CD8-positive, alpha-beta memory T cell (primary cell): ENCODE measurements around the gene RALGDS. TPM values are rescaled to one million over a fixed set of nuclear protein-coding genes. Genes with fewer than 3 reads are reported as not detected.
"Not testable (repeated sequence)": the region's sequence is repeated elsewhere in the genome, so short reads cannot be mapped to it uniquely, and the experiment has no call there.

Experiments
- CTCF ChIA-PET: fragments of 350-600 bp; sonication (Branson Sonifier 250); formaldehyde crosslinking; loops from one replicate; lab custom pipeline; 2021; ENCODE audit warnings: antibody characterized with exemption; lab: Charles Lee
- POLR2A ChIA-PET: fragments of 350-600 bp; sonication (Branson Sonifier 250); formaldehyde crosslinking; loops from one replicate; lab custom pipeline; 2021; ENCODE audit warnings: antibody characterized with exemption; lab: Charles Lee
- DNase-seq, 5 donors: peaks; one replicate each; pipeline versions ENCODE4 v3.0.0 to v3.0.0-alpha.2; 2020 to 2022; ENCODE audit warnings: mixed read lengths in 1 of 5
- H3K27ac ChIP-seq: one replicate; pipeline ENCODE4 v1.7.0; 2013; ENCODE audit warnings: low read depth, mild to moderate bottlenecking, low read length, moderate library complexity
- H3K27me3 ChIP-seq: 2 replicates; pipeline ENCODE4 v1.7.0; 2013; ENCODE audit warnings: low read length, mild to moderate bottlenecking; ENCODE audit not compliant: insufficient read depth, poor library complexity, severe bottlenecking
- H3K36me3 ChIP-seq: 2 replicates; pipeline ENCODE4 v1.7.0; 2013; ENCODE audit warnings: mild to moderate bottlenecking, low read length, moderate library complexity; ENCODE audit not compliant: insufficient read depth
- H3K4me1 ChIP-seq: 2 replicates; pipeline ENCODE4 v1.7.0; 2013; ENCODE audit warnings: mild to moderate bottlenecking, low read length, moderate library complexity; ENCODE audit not compliant: insufficient read depth
- H3K4me3 ChIP-seq: 2 replicates; pipeline ENCODE4 v1.7.0; 2013; ENCODE audit warnings: mild to moderate bottlenecking, low read length
- H3K9me3 ChIP-seq: 2 replicates; pipeline ENCODE4 v1.7.0; 2013; ENCODE audit warnings: mild to moderate bottlenecking, low read length
- H3K27ac Mint-ChIP-seq, 8 donors: one replicate each; pipeline ENCODE4 v1.8.0; 2020 to 2021; ENCODE audit warnings: mixed read lengths in 8 of 8, mild to moderate bottlenecking in 6 of 8, inconsistent platforms in 3 of 8, moderate library complexity in 3 of 8
- H3K27me3 Mint-ChIP-seq, 2 donors: one replicate each; pipeline ENCODE4 v1.8.0; 2020 to 2021; ENCODE audit warnings: mixed read lengths in 2 of 2, mild to moderate bottlenecking in 1 of 2, moderate library complexity in 1 of 2
- H3K36me3 Mint-ChIP-seq, 3 donors: one replicate each; pipeline ENCODE4 v1.8.0; 2020 to 2021; ENCODE audit warnings: mixed read lengths in 3 of 3, inconsistent platforms in 1 of 3, mild to moderate bottlenecking in 1 of 3
- H3K4me1 Mint-ChIP-seq, 3 donors: one replicate each; pipeline ENCODE4 v1.8.0; 2020 to 2021; ENCODE audit warnings: mixed read lengths in 3 of 3, inconsistent platforms in 1 of 3, mild to moderate bottlenecking in 1 of 3
- H3K4me3 Mint-ChIP-seq, 7 donors: one replicate each; pipeline ENCODE4 v1.8.0; 2020 to 2021; ENCODE audit warnings: mixed read lengths in 7 of 7, mild to moderate bottlenecking in 6 of 7, moderate library complexity in 4 of 7, inconsistent platforms in 2 of 7
- H3K9me3 Mint-ChIP-seq, 5 donors: one replicate each; pipeline ENCODE4 v1.8.0; 2020 to 2022; ENCODE audit warnings: mixed read lengths in 5 of 5, mild to moderate bottlenecking in 3 of 5, moderate library complexity in 2 of 5, inconsistent platforms in 1 of 5
- polyA plus RNA-seq: library from polyadenylated mRNA; unstranded; fragments of 300-500 nt; fragmentation: Illumina TruSeq; gene quantifications from one replicate; pipeline ENCODE4 v1.2.3, GENCODE V29; 2021
- total RNA-seq, 2 experiments: library from RNA; stranded (reverse); gene quantifications; one replicate each; pipeline ENCODE4 v1.2.3, GENCODE V29; 2021

The RALGDS gene
- total and polyA plus RNA-seq, 3 experiments from 2014 or later: 59.1 to 78.0 (median 67.8) TPM

GRCh38 chr9:133100506-133101355 lies 20.3 kb downstream of the RALGDS start:
- H3K27me3 ChIP-seq: no peaks in the 10 kb centered on the region
- Mint-ChIP-seq H3K4me3 (no peak overlapping the region), H3K4me1 (no peaks in the 10 kb centered on the region), H3K27me3 (no peaks in the 10 kb centered on the region), H3K36me3 (peaks cover 15 to 87% (median 41%) of the 10 kb centered on the region in 3 donors), H3K9me3 (peaks cover 10 to 17% (median 10%) of the 10 kb centered on the region in 5 donors), H3K27ac (peak overlapping the region in 2 of 8 donors; percentile 72 to 73)
- peaks cover 78% of the 10 kb centered on the region for H3K36me3 ChIP-seq
- H3K9me3 ChIP-seq: peaks cover 9% of the 10 kb centered on the region
- ChIA-PET CTCF (interaction anchor here (0.5 to 25.9 kb wide), 4 partner anchors 9 to 47 kb away, joined by 3 to 521 read pairs (median 6); no protein-coding TSS in a partner anchor), POLR2A (interaction anchor here (0.9 kb wide), 1 partner anchor 32 kb away, joined by 3 read pairs; no protein-coding TSS in a partner anchor)
- H3K4me1 ChIP-seq: no peaks in the 10 kb centered on the region
- DNase-seq: peak in 1 of 5 donors; percentile 44
- H3K4me3 ChIP-seq: no peak overlapping the region
- no peak overlapping the region for H3K27ac ChIP-seq

DNA sequence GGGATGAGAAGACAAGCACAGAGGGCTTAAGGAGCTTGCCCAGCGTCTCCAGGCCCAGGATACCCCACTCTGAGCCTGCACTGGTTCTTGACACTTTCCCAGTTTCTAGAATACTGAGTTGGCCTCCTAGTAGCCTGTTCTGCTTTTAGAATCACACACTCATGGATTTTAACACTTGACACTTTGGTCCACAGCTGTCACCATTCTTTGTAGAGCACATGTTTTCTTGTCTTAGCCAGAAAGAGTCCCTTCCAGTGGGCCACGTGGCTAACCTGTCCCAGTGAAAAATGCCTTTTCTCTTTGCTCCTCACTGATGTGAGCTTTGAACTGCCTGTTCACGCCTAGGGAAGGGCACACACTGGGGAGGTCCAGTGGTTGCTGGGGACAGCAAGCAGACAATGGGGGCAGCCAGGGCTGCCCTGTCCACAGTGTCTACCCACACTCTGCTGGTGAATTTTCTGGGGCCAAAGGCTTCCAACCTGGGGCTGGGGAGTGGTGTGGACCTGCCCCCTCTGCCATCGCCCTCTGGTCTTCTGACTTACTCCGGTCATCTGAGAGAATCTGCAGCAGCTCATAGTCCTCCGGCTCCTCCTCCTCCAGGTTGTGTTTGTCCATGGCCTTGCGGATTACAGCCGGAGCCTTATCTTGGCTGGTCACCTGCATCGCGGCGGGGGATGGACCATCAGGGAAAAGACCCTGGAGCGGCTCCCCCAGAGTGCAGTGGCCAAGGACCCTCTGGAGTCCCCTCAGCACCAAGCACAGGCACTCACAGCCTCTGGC lies 21.1 kb downstream of the RALGDS start:
- peak in 1 of 5 donors; percentile 30 for DNase-seq
- ChIA-PET CTCF (interaction anchor here (1.4 to 25.9 kb wide), 2 partner anchors 13 to 48 kb away, joined by 3 to 521 read pairs; no protein-coding TSS in a partner anchor), POLR2A (interaction anchor here (0.9 kb wide), 1 partner anchor 33 kb away, joined by 3 read pairs; no protein-coding TSS in a partner anchor)
- Histone ChIP-seq H3K27me3 (no peaks in the 10 kb centered on the region), H3K27ac (no peak overlapping the region), H3K4me3 (no peak overlapping the region), H3K9me3 (peaks cover 9% of the 10 kb centered on the region), H3K36me3 (peaks cover 75% of the 10 kb centered on the region), H3K4me1 (no peaks in the 10 kb centered on the region)
- Mint-ChIP-seq H3K36me3 (peaks cover 15 to 83% (median 46%) of the 10 kb centered on the region in 3 donors), H3K27me3 (no peaks in the 10 kb centered on the region), H3K4me3 (no peak overlapping the region), H3K4me1 (no peaks in the 10 kb centered on the region), H3K27ac (no peak overlapping the region), H3K9me3 (peaks cover 10 to 25% (median 15%) of the 10 kb centered on the region in 5 donors)

- Mint-ChIP-seq H3K27ac (peak overlapping the region in 1 of 8 donors; percentile 38), H3K9me3 (peaks cover 10 to 26% (median 17%) of the 10 kb centered on the region in 5 donors), H3K4me3 (no peak overlapping the region), H3K4me1 (no peaks in the 10 kb centered on the region), H3K27me3 (no peaks in the 10 kb centered on the region), H3K36me3 (peaks cover 15 to 76% (median 47%) of the 10 kb centered on the region in 3 donors)
- ChIA-PET CTCF (interaction anchor here (1.4 to 25.9 kb wide), 2 partner anchors 12 to 49 kb away, joined by 3 to 521 read pairs; no protein-coding TSS in a partner anchor), POLR2A (no interaction called here)
- Histone ChIP-seq H3K9me3 (peaks cover 9% of the 10 kb centered on the region), H3K27ac (no peak overlapping the region), H3K27me3 (no peaks in the 10 kb centered on the region), H3K4me1 (no peaks in the 10 kb centered on the region), H3K4me3 (no peak overlapping the region), H3K36me3 (peaks cover 66% of the 10 kb centered on the region)
- DNase-seq: no peak
Measured at GRCh38 chr9:133098871-133099270, 22.2 kb downstream of the RALGDS start.

DNA sequence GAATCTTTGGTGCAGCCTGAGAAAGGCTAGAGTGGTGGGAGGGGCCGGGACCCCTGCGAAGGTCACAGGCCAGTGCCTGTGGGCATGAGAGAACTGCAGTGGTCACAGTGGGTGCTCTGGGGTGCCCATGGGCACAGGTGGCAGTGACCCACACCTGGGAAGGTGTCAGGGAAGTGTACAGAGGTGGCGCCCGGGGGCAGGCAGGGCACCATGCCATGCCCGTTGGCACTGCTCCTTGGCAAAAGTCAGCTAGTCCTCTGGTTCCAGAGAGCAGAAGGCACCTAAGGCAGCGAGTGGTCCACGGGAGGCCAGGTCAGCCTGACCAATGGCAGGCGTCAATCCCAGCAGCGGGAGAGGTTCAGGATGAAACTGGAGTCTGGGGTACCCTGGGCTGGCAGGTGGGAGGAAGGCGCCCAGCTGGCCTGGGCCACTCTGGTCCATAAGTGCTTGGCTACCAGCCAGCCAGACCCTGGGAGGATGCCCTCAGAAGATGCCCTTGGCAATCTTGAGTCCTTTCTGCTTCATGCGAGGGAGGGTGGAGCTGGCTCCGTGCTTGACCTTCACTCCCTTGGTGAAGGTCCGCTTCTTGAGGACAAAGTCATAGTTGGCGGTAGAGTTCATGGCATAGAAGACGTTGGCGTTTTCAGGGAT lies 22.8 kb downstream of the RALGDS start:
- peaks cover 9% of the 10 kb centered on the region for H3K9me3 ChIP-seq
- H3K27ac Mint-ChIP-seq: peak overlapping the region in 1 of 8 donors; percentile 38
- H3K36me3 Mint-ChIP-seq: peaks cover 15 to 72% (median 46%) of the 10 kb centered on the region in 3 donors
- H3K27ac ChIP-seq: no peak overlapping the region
- H3K27me3 Mint-ChIP-seq: no peaks in the 10 kb centered on the region
- no peaks in the 10 kb centered on the region for H3K4me1 Mint-ChIP-seq
- ChIA-PET CTCF (interaction anchor here (1.4 to 25.9 kb wide), 2 partner anchors 11 to 50 kb away, joined by 3 to 521 read pairs; no protein-coding TSS in a partner anchor), POLR2A (no interaction called here)
- H3K27me3 ChIP-seq: no peaks in the 10 kb centered on the region
- no peaks in the 10 kb centered on the region for H3K4me1 ChIP-seq
- peaks cover 60% of the 10 kb centered on the region for H3K36me3 ChIP-seq
- peak in 1 of 5 donors; percentile 30 for DNase-seq
- no peak overlapping the region for H3K4me3 ChIP-seq
- H3K9me3 Mint-ChIP-seq: peaks cover 10 to 26% (median 17%) of the 10 kb centered on the region in 5 donors
- H3K4me3 Mint-ChIP-seq: peak overlapping the region in 1 of 7 donors; percentile 61

GRCh38 chr9:133094842-133095393 lies 26.1 kb downstream of the RALGDS start:
- POLR2A ChIA-PET: interaction anchor here (0.7 kb wide), 1 partner anchor 16 kb away, joined by 3 read pairs; no protein-coding TSS in a partner anchor
- no peak overlapping the region for H3K4me3 Mint-ChIP-seq

DNA sequence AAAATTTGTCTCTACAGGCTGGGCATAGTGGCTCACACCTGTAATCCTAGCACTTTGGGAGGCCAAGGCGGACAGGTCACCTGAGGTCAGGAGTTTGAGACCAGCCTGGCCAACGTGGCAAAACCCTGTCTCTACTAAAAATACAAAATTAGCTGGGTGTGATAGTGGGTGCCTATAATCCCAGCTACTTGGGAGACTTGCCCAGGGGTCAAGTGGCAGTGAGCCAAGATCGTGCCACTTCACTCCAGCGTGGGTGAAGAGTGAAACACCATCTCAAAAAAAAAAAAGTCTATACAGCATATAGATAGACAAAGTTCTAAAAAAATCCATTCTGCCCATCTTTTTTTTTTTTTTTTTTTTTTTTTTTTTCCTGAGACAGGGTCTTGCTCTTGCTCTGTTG lies 26.7 kb downstream of the RALGDS start:
- H3K4me1 ChIP-seq, H3K4me1 Mint-ChIP-seq, H3K9me3 ChIP-seq, H3K27me3 ChIP-seq, H3K4me3 Mint-ChIP-seq, H3K27ac Mint-ChIP-seq, H3K27me3 Mint-ChIP-seq, POLR2A ChIA-PET, H3K4me3 ChIP-seq, H3K27ac ChIP-seq: not testable (repeated sequence)
- DNase-seq: peak in 1 of 5 donors; percentile 8
- peaks cover 22% of the 10 kb centered on the region for H3K36me3 ChIP-seq
- H3K36me3 Mint-ChIP-seq: peaks cover 9 to 34% (median 34%) of the 10 kb centered on the region in 3 donors
- H3K9me3 Mint-ChIP-seq: peaks cover 10 to 26% (median 16%) of the 10 kb centered on the region in 5 donors
- CTCF ChIA-PET: interaction anchor here (1.2 to 3.5 kb wide), 3 partner anchors 24 to 53 kb away, joined by 5 to 14 read pairs (median 7); no protein-coding TSS in a partner anchor

More at GRCh38 chr9:133094842-133095393, 26.1 kb downstream of the RALGDS start:
- Histone ChIP-seq H3K27me3 (no peaks in the 10 kb centered on the region), H3K27ac (no peak overlapping the region), H3K4me3 (no peak overlapping the region), H3K9me3 (peaks cover 9% of the 10 kb centered on the region), H3K4me1 (no peaks in the 10 kb centered on the region), H3K36me3 (peaks cover 27% of the 10 kb centered on the region)
- peak overlapping the region in 1 of 8 donors; percentile 7 for H3K27ac Mint-ChIP-seq
- H3K36me3 Mint-ChIP-seq: peaks cover 10 to 40% (median 38%) of the 10 kb centered on the region in 3 donors
- CTCF ChIA-PET: interaction anchor here (1.2 to 3.5 kb wide), 3 partner anchors 23 to 53 kb away, joined by 5 to 14 read pairs (median 7); no protein-coding TSS in a partner anchor
- H3K27me3 Mint-ChIP-seq: no peaks in the 10 kb centered on the region
- H3K9me3 Mint-ChIP-seq: peaks cover 10 to 26% (median 16%) of the 10 kb centered on the region in 5 donors
- no peaks in the 10 kb centered on the region for H3K4me1 Mint-ChIP-seq
- DNase-seq: no peak
